HG03460 (cell line): Measurements from ENCODE around the gene RELT.

Experiments
- ATAC-seq: cut with Tn5 transposase; IDR thresholded peaks from one replicate; pipeline ENCODE4 v1.9.1; 2021; ENCODE audit not compliant: unreplicated experiment

Gene RELT

DNA sequence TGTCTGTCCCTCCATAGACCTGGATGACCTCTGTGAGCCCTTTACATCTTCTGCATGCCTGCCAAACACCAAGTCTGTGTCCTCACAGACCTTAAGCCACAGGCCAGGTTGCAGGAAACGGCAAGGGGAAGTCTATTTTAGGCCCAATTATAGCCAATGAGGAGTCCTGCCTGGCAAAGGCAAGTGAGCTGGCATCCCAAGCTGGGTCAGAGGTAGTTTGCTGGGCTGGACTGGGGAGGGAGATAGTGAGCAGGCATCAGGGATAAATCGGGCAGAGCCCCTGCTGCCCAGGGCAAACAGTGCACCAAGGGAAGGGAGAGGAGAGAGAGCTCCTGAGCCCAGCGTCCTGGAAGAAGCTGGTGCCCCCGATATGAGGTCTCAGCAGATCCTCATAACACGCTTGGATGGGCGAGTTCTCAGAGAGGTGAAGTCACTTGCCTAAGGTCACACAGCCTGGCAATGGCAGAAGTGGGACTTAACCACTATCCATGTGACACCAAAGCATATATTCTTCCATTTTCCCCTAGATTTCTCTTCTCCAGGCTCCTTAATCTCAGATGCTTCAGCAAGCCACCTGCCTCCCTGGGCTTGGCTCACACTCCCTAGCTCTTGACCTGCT, 3.7 kb upstream of the RELT start:
- ATAC-seq, result no peak

GRCh38 chr11:73374151-73374550, 2.0 kb upstream of the RELT start:
- no peak for ATAC-seq

DNA sequence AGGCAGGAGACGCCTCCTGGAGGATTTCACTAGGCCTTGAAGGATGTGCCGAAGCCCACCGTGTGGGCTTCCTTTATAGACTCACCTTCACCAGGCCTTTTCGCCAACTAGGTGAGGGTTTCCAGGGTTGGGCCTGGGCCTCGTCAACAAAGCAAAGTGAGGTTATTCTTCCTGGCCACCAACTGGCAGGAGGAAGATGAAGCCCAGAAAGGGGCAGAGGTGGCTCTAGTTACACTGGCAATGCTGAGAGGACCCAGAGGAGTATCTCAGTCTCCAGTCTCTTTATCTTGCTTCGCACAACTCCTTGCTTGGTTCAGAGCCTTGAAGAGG, 404 bp upstream of the RELT start:
- ATAC-seq, result no peak

DNA sequence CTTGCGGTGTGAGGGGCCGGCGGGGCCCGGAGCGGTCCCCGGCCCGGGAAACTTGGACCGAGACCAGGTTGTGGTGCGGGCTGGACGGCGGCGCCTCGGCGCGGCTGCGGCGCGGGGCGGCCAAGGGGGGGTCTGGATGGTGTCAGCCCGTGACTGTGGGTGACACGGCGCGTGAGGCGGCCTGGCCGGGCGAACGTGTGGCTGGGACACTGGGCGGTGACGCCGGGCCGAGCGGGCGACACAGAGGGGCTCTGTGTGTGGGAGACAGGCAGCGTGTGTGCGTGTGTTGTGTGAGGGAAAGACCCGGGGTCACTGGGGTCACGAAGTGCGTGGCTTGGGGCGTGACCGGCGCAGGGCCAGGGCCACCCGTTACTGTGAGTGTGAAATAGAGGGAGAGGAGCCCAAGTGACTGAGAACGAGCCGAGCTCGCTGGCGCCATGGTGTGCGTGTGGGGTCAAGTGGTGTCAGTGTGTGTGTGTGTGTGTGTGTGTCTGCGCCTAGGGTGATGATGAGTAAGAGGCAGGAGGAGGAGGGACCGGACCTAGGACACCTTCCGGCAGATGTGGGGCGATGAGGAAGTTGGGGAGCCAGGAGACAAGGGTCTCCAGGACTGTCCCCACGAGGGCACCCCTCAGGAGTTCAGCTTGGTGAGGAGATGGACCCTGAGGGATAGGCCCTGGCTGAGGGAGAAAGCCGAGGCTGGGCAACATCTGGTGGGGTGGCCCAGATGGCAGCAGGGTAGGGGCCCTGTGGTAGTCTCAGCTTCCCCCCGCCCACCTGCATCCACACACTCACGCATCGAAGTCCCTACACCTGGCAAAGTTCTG, 817 bp downstream of the RELT start:
- peak; percentile 23 for ATAC-seq

- ATAC-seq, result no peak
Measured at GRCh38 chr11:73379189-73379880, 3.1 kb downstream of the RELT start.

DNA sequence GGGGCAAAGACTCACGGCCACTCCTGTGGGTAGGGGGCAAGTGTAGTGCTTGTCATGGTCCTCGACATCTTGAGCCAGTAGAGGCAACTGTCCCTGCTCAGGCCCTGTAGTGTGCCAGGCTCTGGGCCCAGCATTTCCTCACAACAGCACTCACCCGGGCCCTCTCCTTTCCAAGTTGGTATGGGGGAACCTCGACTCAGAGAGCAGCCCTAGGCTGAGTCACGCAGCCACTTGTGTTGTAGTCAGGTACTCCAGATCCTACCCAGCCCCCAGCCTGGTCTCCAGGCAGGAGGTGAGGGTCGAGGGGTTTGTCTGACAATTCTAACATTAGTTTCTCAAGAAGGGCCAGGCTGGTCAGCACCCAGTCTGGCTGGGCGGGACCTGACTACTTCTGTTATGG, 4.1 kb downstream of the RELT start:
- no peak for ATAC-seq

GRCh38 chr11:73380897-73381410, 4.8 kb downstream of the RELT start:
- ATAC-seq, result no peak

DNA sequence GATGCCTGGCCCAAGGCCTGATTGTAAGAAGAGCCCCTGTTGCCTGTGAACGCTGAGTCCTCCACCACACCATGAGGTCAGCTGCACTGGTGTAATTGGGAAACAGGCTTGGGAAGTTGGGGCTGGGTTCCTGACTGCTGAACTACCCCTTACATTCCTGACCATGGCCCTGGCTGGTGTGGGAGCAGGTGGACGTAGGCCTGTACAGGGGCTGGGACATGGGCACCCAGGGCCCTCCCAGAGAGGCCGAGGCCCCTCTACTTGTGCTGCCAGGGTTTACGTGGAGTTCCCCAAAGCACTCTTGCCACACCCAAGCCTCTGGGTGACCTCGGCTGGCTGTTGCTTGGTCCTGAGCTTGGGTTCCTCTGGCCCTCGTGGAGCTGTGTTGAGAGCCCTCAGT, 5.4 kb downstream of the RELT start:
- ATAC-seq, result no peak

DNA sequence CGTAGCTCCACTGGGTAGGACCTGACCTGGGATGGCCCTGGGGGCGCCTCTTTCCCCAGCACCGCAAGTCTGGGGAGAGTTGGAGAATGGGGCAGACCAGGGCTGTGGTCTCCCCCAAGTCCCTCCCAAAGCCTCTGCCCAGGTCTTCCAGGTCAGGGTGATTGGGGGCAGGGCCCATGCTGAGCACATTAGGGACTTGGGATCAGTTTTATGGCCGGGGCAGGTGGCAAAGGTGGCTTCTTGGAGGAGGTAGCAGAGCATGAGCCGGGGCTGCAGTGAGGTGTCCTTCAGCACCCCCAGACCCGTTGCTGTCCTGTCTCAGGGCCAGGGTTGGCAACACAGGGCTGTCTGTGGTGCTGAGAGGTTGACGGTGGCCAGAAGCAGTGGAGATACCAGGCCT, 6.0 kb downstream of the RELT start:
- no peak for ATAC-seq

DNA sequence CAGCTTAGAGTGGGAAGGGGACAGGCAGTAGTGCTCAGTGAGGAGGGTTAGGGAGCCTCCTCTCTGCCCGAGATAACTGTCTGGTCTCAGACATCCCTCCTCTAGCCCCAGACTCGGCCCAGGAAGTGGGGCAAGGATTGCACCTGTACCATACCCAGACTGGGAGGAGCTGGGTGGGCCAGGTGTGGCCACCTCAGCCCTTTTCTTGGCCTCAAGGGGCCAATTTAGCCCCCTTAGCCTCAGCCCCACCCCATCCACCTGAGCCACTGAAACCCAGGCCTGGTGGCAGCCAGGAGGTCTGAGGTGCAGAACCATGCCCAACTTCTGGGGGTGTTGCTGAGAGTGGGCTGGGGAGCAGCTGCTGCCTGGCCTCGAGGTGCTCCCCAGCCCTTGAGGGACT, 6.5 kb downstream of the RELT start:
- no peak for ATAC-seq

- ATAC-seq, result no peak
Measured at GRCh38 chr11:73383249-73384124, 7.3 kb downstream of the RELT start.

DNA sequence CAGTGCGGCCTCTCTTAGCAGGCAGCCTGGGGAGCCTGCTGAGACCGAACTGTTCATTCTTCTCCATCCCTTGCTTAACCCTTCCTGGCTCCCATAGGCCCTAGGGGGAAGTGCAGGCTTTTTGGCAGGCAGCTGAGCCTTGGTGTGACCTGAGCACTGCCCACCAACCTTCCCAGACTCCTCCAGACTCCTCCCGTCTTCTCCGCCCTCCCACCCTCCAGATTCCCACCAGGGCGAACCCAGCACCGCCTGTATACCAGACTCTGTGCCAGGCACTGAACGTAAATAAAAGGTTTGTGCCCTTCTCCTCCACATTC, 7.9 kb downstream of the RELT start:
- ATAC-seq, result no peak

DNA sequence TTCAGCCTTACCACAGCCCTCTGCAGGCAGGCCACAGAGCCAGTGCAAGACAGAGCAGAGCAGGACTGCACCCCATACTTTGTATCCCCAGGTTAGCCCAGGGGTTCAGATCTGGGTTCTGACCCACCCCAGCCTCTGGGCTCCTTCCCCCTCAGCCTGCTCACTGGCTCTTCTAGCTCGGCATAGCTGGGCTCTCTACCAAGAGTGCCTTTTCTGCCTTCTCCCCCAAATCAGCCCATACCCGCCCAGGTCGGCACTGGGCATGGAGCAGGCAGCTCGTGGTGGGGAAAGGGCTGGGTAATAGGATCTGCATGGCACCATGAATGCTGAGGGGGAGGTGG, 8.3 kb downstream of the RELT start:
- no peak for ATAC-seq

GRCh38 chr11:73384872-73385689, 8.9 kb downstream of the RELT start:
- ATAC-seq, result peak; percentile 43

DNA sequence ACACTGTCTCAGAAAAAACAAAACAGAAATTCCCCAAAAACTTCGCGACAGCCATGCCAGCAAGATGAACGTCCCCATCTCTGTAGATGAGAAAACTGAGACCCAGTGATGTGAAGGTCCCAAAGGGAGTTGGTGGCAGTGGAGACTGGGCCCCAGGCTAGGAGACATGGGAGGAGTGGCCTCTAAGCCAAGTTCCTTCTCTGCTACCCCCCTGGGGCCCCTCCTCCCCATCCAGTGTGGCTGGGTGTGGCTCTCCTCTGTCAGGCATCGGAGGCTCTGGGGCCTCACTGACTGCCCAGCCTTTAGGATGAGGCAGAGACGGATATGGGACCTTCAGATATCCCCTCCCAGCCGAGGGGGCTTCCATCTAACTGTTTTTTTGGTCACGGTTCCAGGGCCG, 9.8 kb downstream of the RELT start:
- ATAC-seq, result no peak

- no peak for ATAC-seq
Measured at GRCh38 chr11:73386546-73386945, 10.3 kb downstream of the RELT start.

- ATAC-seq, result no peak
Measured at GRCh38 chr11:73387594-73388264, 11.5 kb downstream of the RELT start.

GRCh38 chr11:73388265-73389133, 12.3 kb downstream of the RELT start:
- ATAC-seq, result no peak

- ATAC-seq, result no peak
Measured at GRCh38 chr11:73389134-73389525, 12.9 kb downstream of the RELT start.
